RKO (cell line): ENCODE results near the gene VPS13D.
"Not testable (repeated sequence)": the region's sequence is repeated elsewhere in the genome, so short reads cannot be mapped to it uniquely, and the experiment has no call there.

ENCODE experiments used
- DNase-seq: peaks from one replicate; pipeline ENCODE4 v3.0.0-alpha.2; 2016; ENCODE audit warnings: low spot score

VPS13D gene

GRCh38 chr1:12375133-12375829, 145.5 kb downstream of the VPS13D start:
- no peak for DNase-seq

- no peak for DNase-seq
Observed at GRCh38 chr1:12376236-12377045, 146.6 kb downstream of the VPS13D start.

- DNase-seq = no peak
Observed at GRCh38 chr1:12380326-12381249, 150.8 kb downstream of the VPS13D start.

DNA sequence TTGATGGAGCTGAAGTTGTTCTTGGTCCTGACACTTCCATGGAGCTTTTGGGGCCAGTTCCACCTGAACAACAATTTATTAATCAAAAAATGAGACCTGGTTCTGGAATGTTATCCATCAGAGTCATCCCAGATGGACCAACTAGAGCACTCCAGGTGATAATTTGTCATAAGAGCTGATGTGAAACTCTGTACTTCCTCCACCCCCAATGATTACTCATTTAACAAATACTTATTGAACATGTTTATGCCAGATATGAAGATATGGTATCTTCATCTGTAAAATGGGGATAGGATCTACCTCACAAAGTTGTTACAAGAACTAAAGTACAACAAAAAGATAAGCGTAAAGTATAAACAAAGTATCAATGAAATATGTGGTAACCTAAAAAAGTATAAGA, 153.2 kb downstream of the VPS13D start:
- DNase-seq = no peak

DNA sequence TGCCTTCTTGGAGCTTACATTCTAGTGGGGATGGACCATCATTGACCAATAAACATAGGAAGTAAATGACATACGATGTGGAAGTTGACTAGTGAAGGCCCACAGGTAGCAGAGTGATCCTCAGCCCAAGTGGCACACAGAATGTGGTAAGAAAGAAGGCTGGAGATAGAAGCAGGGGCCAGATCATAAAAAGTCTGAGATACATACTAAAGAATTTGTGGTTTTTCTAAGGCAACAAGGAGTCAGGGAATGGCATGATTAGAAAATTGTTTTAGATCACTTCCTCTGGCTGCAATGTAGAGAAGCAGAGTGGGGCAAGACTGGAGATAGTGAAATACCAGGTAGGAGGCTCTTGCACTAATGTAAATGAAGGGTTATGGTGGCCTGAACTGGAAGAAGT, 154.0 kb downstream of the VPS13D start:
- no peak for DNase-seq

DNA sequence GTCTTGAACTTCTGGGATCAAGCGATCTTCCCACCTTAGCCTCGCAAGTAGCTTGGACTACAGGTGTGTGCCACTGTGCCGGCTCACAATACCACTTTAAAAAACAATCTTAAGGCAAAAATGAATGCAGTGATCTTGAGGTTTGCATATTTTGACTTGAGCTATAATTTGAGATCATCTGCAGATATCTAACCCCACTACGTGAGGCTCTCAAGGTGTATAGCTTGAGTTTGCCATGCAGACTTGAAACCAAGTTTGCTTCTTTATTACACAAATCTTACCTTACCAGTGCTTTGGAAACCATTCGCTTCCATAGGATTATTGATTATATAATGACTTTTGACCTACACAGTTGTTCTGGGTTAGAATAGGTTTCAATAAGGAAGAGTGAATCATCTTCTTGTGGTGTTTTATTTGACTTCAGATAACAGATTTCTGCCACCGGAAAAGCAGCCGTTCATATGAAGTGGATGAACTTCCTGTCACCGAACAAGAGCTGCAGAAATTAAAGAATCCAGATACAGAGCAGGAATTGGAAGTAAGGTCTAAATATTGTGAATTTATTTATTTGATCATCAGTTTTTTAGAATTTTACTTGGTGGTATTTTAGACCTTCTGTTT, 155.1 kb downstream of the VPS13D start:
- DNase-seq = no peak

DNA sequence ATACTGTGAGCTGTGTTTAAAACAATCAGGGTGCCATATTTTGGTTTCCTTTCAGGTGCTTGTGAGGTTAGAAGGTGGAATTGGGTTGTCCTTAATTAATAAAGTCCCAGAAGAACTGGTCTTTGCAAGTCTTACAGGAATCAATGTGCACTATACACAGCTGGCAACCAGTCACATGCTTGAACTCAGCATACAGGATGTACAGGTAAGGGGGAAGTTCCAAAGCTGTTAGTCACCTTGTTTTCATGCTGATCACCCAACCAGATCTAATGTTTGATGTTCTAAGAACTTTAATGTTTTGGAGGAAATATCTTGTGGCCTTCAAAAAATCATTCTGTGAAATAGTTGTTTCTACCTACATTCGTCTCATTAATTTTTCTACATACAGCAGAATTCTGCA, 156.3 kb downstream of the VPS13D start:
- no peak for DNase-seq

- peak; percentile 20 for DNase-seq
Observed at GRCh38 chr1:12387641-12388040, 157.8 kb downstream of the VPS13D start.

GRCh38 chr1:12390296-12390695, 160.5 kb downstream of the VPS13D start:
- not testable (repeated sequence) for DNase-seq

DNA sequence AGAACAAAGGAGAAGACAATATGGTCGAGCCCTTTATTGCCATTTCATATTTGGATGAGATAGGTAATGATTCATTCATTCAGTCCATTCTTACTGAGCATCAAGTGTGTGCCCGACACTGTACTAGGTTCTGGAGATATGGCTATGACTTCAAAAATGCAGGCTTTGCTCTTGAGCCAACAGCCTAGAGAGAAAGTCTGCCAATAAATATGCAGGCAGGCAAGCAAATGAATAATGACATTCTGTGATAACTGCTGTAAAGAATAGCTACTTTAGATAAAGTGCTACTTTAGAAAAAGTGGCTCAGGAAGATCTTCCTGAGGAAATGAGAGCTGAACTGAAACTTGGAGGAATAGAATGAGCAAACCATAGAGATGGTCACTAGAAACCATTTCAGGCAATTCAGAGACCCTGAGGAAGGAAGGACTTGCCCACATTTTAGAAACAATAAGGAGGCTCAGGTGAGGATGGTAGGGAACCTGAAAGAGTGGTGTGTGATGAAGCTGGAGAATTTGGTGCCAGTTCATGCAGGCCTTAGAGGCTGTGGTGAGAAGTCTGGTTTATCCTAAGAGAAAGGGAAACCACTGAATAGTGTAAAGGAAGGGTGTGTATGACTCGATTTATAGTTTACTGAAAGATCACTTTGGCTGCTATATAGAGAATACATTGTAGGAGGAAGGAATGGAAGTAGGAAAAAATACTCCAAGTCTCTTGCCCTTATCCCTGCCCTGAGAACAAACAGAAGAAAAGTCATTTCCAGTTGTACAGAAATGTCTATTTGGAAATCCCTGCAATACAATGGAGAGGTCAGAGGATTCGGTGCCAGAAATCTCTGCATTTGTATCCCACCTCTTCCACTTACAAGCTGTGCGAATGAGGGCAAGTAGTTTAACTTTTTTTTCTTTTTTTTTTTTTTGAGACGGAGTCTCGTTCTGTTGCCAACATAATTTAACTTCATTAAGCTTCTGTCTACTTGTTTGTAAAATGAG, 167.9 kb downstream of the VPS13D start:
- DNase-seq = no peak

DNA sequence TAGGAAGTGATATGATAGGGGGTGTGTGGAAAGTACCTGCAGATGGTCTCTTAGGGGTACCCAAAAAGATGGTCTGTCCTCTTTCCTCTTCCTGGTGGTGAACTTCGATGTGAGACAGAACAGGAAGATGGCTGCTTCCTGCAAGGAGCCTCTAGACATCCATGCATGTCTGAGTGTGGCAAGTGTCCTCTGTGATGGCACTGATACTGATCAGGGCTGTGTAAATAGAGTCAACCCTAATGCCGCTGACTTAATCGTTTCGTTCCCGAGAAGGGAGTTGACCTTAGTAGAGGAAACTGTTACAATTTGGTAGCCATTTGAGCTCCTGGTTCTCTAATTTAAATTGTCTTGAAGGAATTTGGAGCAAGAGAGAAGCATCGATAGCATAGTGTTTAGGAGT, 168.6 kb downstream of the VPS13D start:
- no peak for DNase-seq

DNA sequence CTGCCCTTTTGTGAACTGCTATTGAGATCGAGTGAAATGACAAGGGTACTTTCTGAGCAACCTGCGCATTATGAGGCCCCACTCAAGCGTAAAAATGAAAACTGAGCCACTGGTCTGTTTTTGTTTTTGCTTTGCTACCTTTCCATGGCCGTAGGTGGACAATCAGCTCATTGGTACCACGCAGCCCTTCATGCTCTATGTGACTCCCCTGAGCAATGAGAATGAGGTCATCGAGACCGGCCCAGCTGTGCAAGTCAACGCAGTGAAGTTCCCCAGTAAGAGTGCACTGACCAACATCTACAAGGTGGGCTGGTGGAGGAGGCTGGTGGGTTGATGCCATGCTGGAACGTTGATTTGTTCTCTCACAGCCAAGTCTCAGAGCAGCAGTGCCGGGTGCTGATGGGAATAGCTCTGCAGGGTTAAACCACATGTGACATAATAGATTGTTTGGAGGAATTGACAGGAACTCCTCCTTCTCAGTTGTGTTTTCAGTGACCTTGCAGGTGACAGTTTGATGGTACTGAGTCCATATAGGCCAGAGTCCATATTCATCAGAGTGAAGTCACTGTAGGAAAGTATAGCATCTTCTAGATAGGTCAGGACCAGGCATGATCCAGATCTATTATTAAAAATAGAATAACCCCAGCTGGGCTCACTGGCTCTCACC, 170.3 kb downstream of the VPS13D start:
- no peak for DNase-seq

GRCh38 chr1:12402159-12402673, 172.4 kb downstream of the VPS13D start:
- no peak for DNase-seq

- DNase-seq = no peak
Observed at GRCh38 chr1:12402842-12403241, 173.0 kb downstream of the VPS13D start.

- no peak for DNase-seq
Observed at GRCh38 chr1:12404918-12405317, 175.1 kb downstream of the VPS13D start.

- DNase-seq = no peak
Observed at GRCh38 chr1:12405325-12406210, 175.7 kb downstream of the VPS13D start.

DNA sequence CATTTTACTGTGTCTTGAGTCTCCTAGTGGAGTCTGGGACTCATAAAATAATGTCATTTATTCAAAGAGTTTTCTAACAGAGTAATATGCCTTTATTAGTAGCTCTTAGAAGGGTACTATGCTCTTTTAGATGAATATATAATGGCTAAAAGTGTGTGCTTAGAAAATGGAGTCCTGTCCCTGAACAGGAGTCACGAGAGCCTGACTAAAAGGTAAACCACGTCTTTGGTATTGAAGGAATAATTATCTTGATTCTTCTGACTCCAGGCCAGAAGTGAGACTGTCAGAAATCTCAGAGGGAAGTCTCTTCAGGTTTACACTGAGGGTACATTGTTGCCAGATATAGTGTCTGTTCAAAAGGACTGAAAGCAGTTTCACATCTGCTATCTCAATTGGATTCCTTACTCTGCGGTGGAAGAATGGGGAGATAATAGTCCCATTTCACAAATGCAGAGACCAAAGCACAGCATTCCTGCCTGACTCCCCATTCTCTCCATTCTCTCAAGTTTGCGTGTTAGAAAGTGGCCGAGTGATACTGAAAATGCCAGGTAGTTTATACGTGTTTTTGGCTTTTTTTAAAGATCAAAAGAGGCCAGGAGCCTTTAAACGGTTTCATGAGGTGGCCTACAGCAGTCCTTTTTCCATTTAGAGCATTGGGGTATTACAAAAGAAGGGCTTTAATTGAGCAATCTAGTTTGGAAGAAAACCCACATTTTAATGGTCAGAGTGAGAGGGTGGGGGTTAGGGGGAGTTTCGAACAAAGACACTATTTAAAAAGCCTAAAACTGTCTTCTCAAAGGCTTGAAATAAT, 176.6 kb downstream of the VPS13D start:
- DNase-seq = no peak
